ENCODE data around the gene DMGDH. TPM values are rescaled to one million over a fixed set of nuclear protein-coding genes. Genes with fewer than 3 reads are reported as not detected.

Gene DMGDH
- total RNA-seq, 2 experiments from 2014 or later, result 0.33 to 0.70 TPM

GRCh38 chr5:78974011-78974410, 95.5 kb downstream of the DMGDH start:
- H3K36me3 Mint-ChIP-seq, result no peaks in the 10 kb centered on the region
- H3K4me1 Mint-ChIP-seq, result peaks cover 3% of the 10 kb centered on the region
- no peak overlapping the region for H3K4me3 Mint-ChIP-seq
- H3K9me3 Mint-ChIP-seq (ENCODE audit: low read depth), result no peaks in the 10 kb centered on the region
- no peaks in the 10 kb centered on the region for H3K27me3 Mint-ChIP-seq
- CTCF ChIA-PET, result no interaction called here
- ATAC-seq (no peak), DNase-seq (no peak)
- H3K27ac Mint-ChIP-seq, result no peak overlapping the region

- no peaks in the 10 kb centered on the region for H3K4me1 Mint-ChIP-seq
- ATAC-seq (no peak), DNase-seq (no peak)
- H3K27me3 Mint-ChIP-seq, result no peaks in the 10 kb centered on the region
- CTCF ChIA-PET, result no interaction called here
- no peak overlapping the region for H3K4me3 Mint-ChIP-seq
- no peak overlapping the region for H3K27ac Mint-ChIP-seq
- no peaks in the 10 kb centered on the region for H3K9me3 Mint-ChIP-seq (ENCODE audit: low read depth)
- peaks cover 2% of the 10 kb centered on the region for H3K36me3 Mint-ChIP-seq
Observed at GRCh38 chr5:78972654-78973428, 96.6 kb downstream of the DMGDH start.

- CTCF ChIA-PET, result no interaction called here
- no peaks in the 10 kb centered on the region for H3K27me3 Mint-ChIP-seq
- no peak for ATAC-seq
- no peaks in the 10 kb centered on the region for H3K4me1 Mint-ChIP-seq
- no peak overlapping the region for H3K27ac Mint-ChIP-seq
- peaks cover 5% of the 10 kb centered on the region for H3K36me3 Mint-ChIP-seq
- DNase-seq, result no peak
- H3K4me3 Mint-ChIP-seq, result no peak overlapping the region
- no peaks in the 10 kb centered on the region for H3K9me3 Mint-ChIP-seq (ENCODE audit: low read depth)
Observed at GRCh38 chr5:78971998-78972397, 97.5 kb downstream of the DMGDH start.

GRCh38 chr5:78968781-78969180, 100.7 kb downstream of the DMGDH start:
- Mint-ChIP-seq H3K9me3 (ENCODE audit: low read depth) (no peaks in the 10 kb centered on the region), H3K27me3 (no peaks in the 10 kb centered on the region), H3K4me1 (no peaks in the 10 kb centered on the region), H3K4me3 (no peak overlapping the region), H3K27ac (no peak overlapping the region), H3K36me3 (peaks cover 11% of the 10 kb centered on the region)
- ATAC-seq (no peak), DNase-seq (no peak)
- CTCF ChIA-PET, result no interaction called here

GRCh38 chr5:78964889-78965288, 104.6 kb downstream of the DMGDH start:
- no peak for ATAC-seq
- Mint-ChIP-seq H3K4me3 (no peak overlapping the region), H3K4me1 (no peaks in the 10 kb centered on the region), H3K9me3 (ENCODE audit: low read depth) (no peaks in the 10 kb centered on the region), H3K27ac (no peak overlapping the region), H3K36me3 (peaks cover 18% of the 10 kb centered on the region), H3K27me3 (no peaks in the 10 kb centered on the region)
- CTCF ChIA-PET, result interaction anchor here (0.9 to 1.2 kb wide), 2 partner anchors 57 to 645 kb away, joined by 3 to 4 read pairs; no protein-coding TSS in a partner anchor
- DNase-seq, result no peak

GRCh38 chr5:78961743-78962142, 107.7 kb downstream of the DMGDH start:
- no peak overlapping the region for H3K27ac Mint-ChIP-seq
- CTCF ChIA-PET, result no interaction called here
- H3K4me1 Mint-ChIP-seq, result no peaks in the 10 kb centered on the region
- no peak overlapping the region for H3K4me3 Mint-ChIP-seq
- ATAC-seq (no peak), DNase-seq (no peak)
- H3K27me3 Mint-ChIP-seq, result no peaks in the 10 kb centered on the region
- H3K9me3 Mint-ChIP-seq (ENCODE audit: low read depth), result no peaks in the 10 kb centered on the region
- H3K36me3 Mint-ChIP-seq, result peaks cover 14% of the 10 kb centered on the region

GRCh38 chr5:78959767-78960166, 109.7 kb downstream of the DMGDH start:
- CTCF ChIA-PET, result no interaction called here
- DNase-seq (no peak), ATAC-seq (no peak)
- Mint-ChIP-seq H3K27ac (no peak overlapping the region), H3K36me3 (peaks cover 19% of the 10 kb centered on the region), H3K9me3 (ENCODE audit: low read depth) (no peaks in the 10 kb centered on the region), H3K27me3 (no peaks in the 10 kb centered on the region), H3K4me3 (no peak overlapping the region), H3K4me1 (no peaks in the 10 kb centered on the region)

- Mint-ChIP-seq H3K9me3 (ENCODE audit: low read depth) (no peaks in the 10 kb centered on the region), H3K4me1 (peaks cover 4% of the 10 kb centered on the region), H3K27me3 (no peaks in the 10 kb centered on the region), H3K27ac (no peak overlapping the region), H3K36me3 (peaks cover 21% of the 10 kb centered on the region), H3K4me3 (no peak overlapping the region)
- ATAC-seq (no peak), DNase-seq (no peak)
- CTCF ChIA-PET, result no interaction called here
Observed at GRCh38 chr5:78958672-78959445, 110.6 kb downstream of the DMGDH start.

GRCh38 chr5:78956901-78957300, 112.6 kb downstream of the DMGDH start:
- ATAC-seq, result no peak

GRCh38 chr5:78953092-78953800, 116.2 kb downstream of the DMGDH start:
- H3K27ac Mint-ChIP-seq, result peak overlapping the region; percentile 46
- H3K36me3 Mint-ChIP-seq, result peaks cover 27% of the 10 kb centered on the region
- H3K27me3 Mint-ChIP-seq, result no peaks in the 10 kb centered on the region
- no peaks in the 10 kb centered on the region for H3K9me3 Mint-ChIP-seq (ENCODE audit: low read depth)
- DNase-seq (no peak), ATAC-seq (peak; percentile 82)
- peaks cover 27% of the 10 kb centered on the region for H3K4me1 Mint-ChIP-seq
- no peak overlapping the region for H3K4me3 Mint-ChIP-seq
- CTCF ChIA-PET, result no interaction called here

More at GRCh38 chr5:78956901-78957300, 112.6 kb downstream of the DMGDH start:
- H3K9me3 Mint-ChIP-seq (ENCODE audit: low read depth), result no peaks in the 10 kb centered on the region
- no peak overlapping the region for H3K4me3 Mint-ChIP-seq
- peaks cover 22% of the 10 kb centered on the region for H3K36me3 Mint-ChIP-seq
- no peaks in the 10 kb centered on the region for H3K27me3 Mint-ChIP-seq
- H3K4me1 Mint-ChIP-seq, result peaks cover 20% of the 10 kb centered on the region
- CTCF ChIA-PET, result interaction anchor here (0.9 kb wide), 1 partner anchor 33 kb away, joined by 3 read pairs; no protein-coding TSS in a partner anchor
- H3K27ac Mint-ChIP-seq, result no peak overlapping the region
- DNase-seq, result no peak

Other genes with a start within 250 kb of the DMGDH start
- 10 to 100 TPM; 12.3 to 13.0 TPM for gene ARSB, start 84.4 kb downstream of the DMGDH start, total RNA-seq
- gene BHMT2, start 93 bp upstream of the DMGDH start, total RNA-seq, result not detected
- not detected for gene BHMT, start 42.1 kb upstream of the DMGDH start, total RNA-seq
- 1 to 10 TPM; 5.1 to 6.1 TPM for gene JMY, start 166.5 kb upstream of the DMGDH start, total RNA-seq

Measured in activated CD8-positive, alpha-beta memory T cell treated with anti-CD3 and anti-CD28 coated beads, Interleukin-2, amount 10 ng/mL, durations not matched to agents 7 days and 5 days (primary cell).